Loucy (cell line): ENCODE measurements around the gene XPNPEP3.
"Not testable (repeated sequence)": the region's sequence is repeated elsewhere in the genome, so short reads cannot be mapped to it uniquely, and the experiment has no call there.

Experiments
- H2AFZ ChIP-seq: fragments of 200-600 bp; sonication (generic); 2 replicates; pipeline ENCODE4 v1.6.0; 2016; ENCODE audit warnings: antibody characterized with exemption, mild to moderate bottlenecking, low read length, moderate library complexity
- H3F3A ChIP-seq: fragments of 200-600 bp; 2 replicates; pipeline ENCODE4 v1.6.0; 2016; ENCODE audit warnings: antibody characterized with exemption, low read depth, mild to moderate bottlenecking
- H3K27me3 ChIP-seq: fragments of 200-600 bp; sonication (generic); 2 replicates; pipeline ENCODE4 v1.6.1; 2014; ENCODE audit warnings: low read length, mild to moderate bottlenecking; ENCODE audit not compliant: insufficient read depth, poor library complexity, severe bottlenecking
- H3K36me3 ChIP-seq: fragments of 200-600 bp; sonication (generic); 2 replicates; pipeline ENCODE4 v1.6.1; 2016; ENCODE audit warnings: low read length; ENCODE audit not compliant: insufficient read depth
- H3K4me1 ChIP-seq: fragments of 200-600 bp; sonication (generic); 2 replicates; pipeline ENCODE4 v1.5.1; 2014; ENCODE audit warnings: low read length, mild to moderate bottlenecking; ENCODE audit not compliant: insufficient read depth, poor library complexity, severe bottlenecking
- H3K4me2 ChIP-seq: fragments of 200-600 bp; sonication (generic); 2 replicates; pipeline ENCODE4 v1.6.0; 2014; ENCODE audit warnings: antibody characterized with exemption, low read length, low read depth, mild to moderate bottlenecking; ENCODE audit not compliant: poor library complexity, severe bottlenecking
- H3K4me3 ChIP-seq: fragments of 200-600 bp; sonication (generic); 2 replicates; pipeline ENCODE4 v1.5.1; 2014; ENCODE audit warnings: low read length, mild to moderate bottlenecking, mixed read lengths; ENCODE audit not compliant: poor library complexity, severe bottlenecking
- H3K79me2 ChIP-seq: fragments of 200-600 bp; sonication (generic); 2 replicates; pipeline ENCODE4 v1.6.1; 2014; ENCODE audit warnings: low read length; ENCODE audit not compliant: insufficient read depth
- H3K9ac ChIP-seq: fragments of 200-600 bp; sonication (generic); 2 replicates; pipeline ENCODE4 v1.6.0; 2014; ENCODE audit warnings: mild to moderate bottlenecking, low read depth, low read length, moderate library complexity; ENCODE audit not compliant: poor library complexity, severe bottlenecking
- H3K9me2 ChIP-seq: fragments of 200-600 bp; sonication (generic); replicated peaks from 2 replicates; pipeline ENCODE4 v1.6.1; 2016; ENCODE audit warnings: low read depth, low read length, mixed read lengths
- H3K9me3 ChIP-seq: fragments of 200-600 bp; sonication (generic); 2 replicates; pipeline ENCODE4 v1.6.1; 2014; ENCODE audit warnings: mild to moderate bottlenecking, antibody characterized with exemption, low read length, low read depth; ENCODE audit not compliant: insufficient read depth
- H4K20me1 ChIP-seq: fragments of 200-600 bp; sonication (generic); 2 replicates; pipeline ENCODE4 v1.6.0; 2014; ENCODE audit warnings: antibody characterized with exemption, low read length, mild to moderate bottlenecking; ENCODE audit not compliant: insufficient read depth, poor library complexity, severe bottlenecking
- CTCF ChIP-seq: fragments of 200-600 bp; sonication (generic); conservative IDR thresholded peaks from 2 replicates; pipeline ENCODE4 v1.5.1; 2014; ENCODE audit warnings: mild to moderate bottlenecking, antibody characterized with exemption, low read length
- EZH2phosphoT487 ChIP-seq: fragments of 200-600 bp; IDR thresholded peaks from 2 replicates; pipeline ENCODE4 v1.6.1; 2018; ENCODE audit warnings: antibody characterized with exemption, mild to moderate bottlenecking, moderate library complexity, borderline replicate concordance

Gene XPNPEP3

GRCh38 chr22:40838486-40838885, 18.5 kb upstream of the XPNPEP3 start:
- peaks cover 53% of the 10 kb centered on the region for H3K79me2 ChIP-seq
- H3K4me3 ChIP-seq = no peak overlapping the region
- peaks cover 19% of the 10 kb centered on the region for H4K20me1 ChIP-seq
- no peaks in the 10 kb centered on the region for H3F3A ChIP-seq
- no peak overlapping the region for H2AFZ ChIP-seq
- H3K27me3 ChIP-seq = no peaks in the 10 kb centered on the region
- peaks cover 89% of the 10 kb centered on the region for H3K36me3 ChIP-seq
- no peaks in the 10 kb centered on the region for H3K4me1 ChIP-seq
- TF ChIP-seq EZH2phosphoT487 = no peak
- no peak for TF ChIP-seq CTCF
- H3K9me2 ChIP-seq = no peaks in the 10 kb centered on the region
- no peak overlapping the region for H3K4me2 ChIP-seq
- no peaks in the 10 kb centered on the region for H3K9me3 ChIP-seq
- H3K9ac ChIP-seq = no peak overlapping the region

- Histone ChIP-seq H3K4me1 (peaks cover 3% of the 10 kb centered on the region), H3K9me2 (no peaks in the 10 kb centered on the region), H3K79me2 (peaks cover 85% of the 10 kb centered on the region), H3K4me2 (no peak overlapping the region), H2AFZ (no peak overlapping the region), H3F3A (no peaks in the 10 kb centered on the region), H3K9ac (no peak overlapping the region), H3K27me3 (no peaks in the 10 kb centered on the region), H3K36me3 (peaks cover 81% of the 10 kb centered on the region), H3K9me3 (no peaks in the 10 kb centered on the region), H4K20me1 (peaks cover 25% of the 10 kb centered on the region), H3K4me3 (no peak overlapping the region)
- TF ChIP-seq EZH2phosphoT487 (no peak), CTCF (no peak)
These were observed 12.0 kb upstream of the XPNPEP3 start for GRCh38 chr22:40844951-40845350.

- H3F3A ChIP-seq, H3K9me3 ChIP-seq, H3K4me2 ChIP-seq, H3K9ac ChIP-seq, H3K4me1 ChIP-seq, H3K27me3 ChIP-seq, H2AFZ ChIP-seq, H3K4me3 ChIP-seq, H3K9me2 ChIP-seq: not testable (repeated sequence)
- Histone ChIP-seq H3K79me2 (peaks cover 86% of the 10 kb centered on the region), H4K20me1 (peaks cover 25% of the 10 kb centered on the region), H3K36me3 (peaks cover 78% of the 10 kb centered on the region; the same call in 1 of the 2 replicates)
These were observed 11.1 kb upstream of the XPNPEP3 start for GRCh38 chr22:40845816-40846215.

GRCh38 chr22:40853333-40853732, 3.6 kb upstream of the XPNPEP3 start:
- Histone ChIP-seq H3K4me3 (peak overlapping the region; percentile 99), H3K9me3 (no peaks in the 10 kb centered on the region), H4K20me1 (peaks cover 57% of the 10 kb centered on the region), H3K36me3 (peaks cover 9% of the 10 kb centered on the region; the same call in 1 of the 2 replicates), H3K4me2 (peak overlapping the region; percentile 92), H2AFZ (no peak overlapping the region), H3K9ac (peak overlapping the region; percentile 95), H3K4me1 (peaks cover 57% of the 10 kb centered on the region), H3K9me2 (no peaks in the 10 kb centered on the region), H3K79me2 (peaks cover 95% of the 10 kb centered on the region), H3F3A (0 out of 2 replicates have a peak, but pooled peaks cover 2% of the 10 kb centered on the region), H3K27me3 (no peaks in the 10 kb centered on the region)
- no peak for TF ChIP-seq EZH2phosphoT487
- no peak for TF ChIP-seq CTCF
